Measurements from ENCODE around the gene NOCT.
"Not testable (repeated sequence)": the region's sequence is repeated elsewhere in the genome, so short reads cannot be mapped to it uniquely, and the experiment has no call there.

Gene NOCT

GRCh38 chr4:139022835-139023234 is 7.3 kb downstream of the NOCT start:
- POLR2A ChIA-PET, result no interaction called here
- no peak for TF ChIP-seq CTCF (IDR thresholded peaks at IDR 0.05; ENCODE audit: insufficient read depth, low read length, missing control alignments)
- H3K4me3 ChIP-seq (ENCODE audit: low read depth, low read length), result no peak overlapping the region
- CTCF ChIA-PET, result interaction anchor here (5.1 kb wide), 1 partner anchor 7 kb away, joined by 93 read pairs; no protein-coding TSS in a partner anchor
- DNase-seq (ENCODE audit: low read depth, low spot score), result no peak

GRCh38 chr4:139024686-139025085 is 9.1 kb downstream of the NOCT start:
- no peak for TF ChIP-seq CTCF (IDR thresholded peaks at IDR 0.05; ENCODE audit: insufficient read depth, low read length, missing control alignments)
- POLR2A ChIA-PET, result no interaction called here
- no peak overlapping the region for H3K4me3 ChIP-seq (ENCODE audit: low read depth, low read length)
- CTCF ChIA-PET, result no interaction called here
- DNase-seq (ENCODE audit: low read depth, low spot score), result no peak

GRCh38 chr4:139025841-139026240 is 10.3 kb downstream of the NOCT start:
- TF ChIP-seq CTCF (IDR thresholded peaks at IDR 0.05; ENCODE audit: insufficient read depth, low read length, missing control alignments), result no peak
- DNase-seq (ENCODE audit: low read depth, low spot score), result no peak
- ChIA-PET CTCF (no interaction called here), POLR2A (interaction anchor here (0.9 kb wide), 1 partner anchor 11 kb away, joined by 3 read pairs; the partner anchor contains the start of gene NOCT)
- no peak overlapping the region for H3K4me3 ChIP-seq (ENCODE audit: low read depth, low read length)

GRCh38 chr4:139027776-139028175 is 12.2 kb downstream of the NOCT start:
- TF ChIP-seq CTCF (IDR thresholded peaks at IDR 0.05; ENCODE audit: insufficient read depth, low read length, missing control alignments), result no peak
- H3K4me3 ChIP-seq (ENCODE audit: low read depth, low read length), result no peak overlapping the region
- CTCF ChIA-PET, result interaction anchor here (0.7 to 7.0 kb wide), 7 partner anchors 8 to 358 kb away, joined by 3 to 124 read pairs (median 3); no protein-coding TSS in a partner anchor
- DNase-seq (ENCODE audit: low read depth, low spot score), result no peak
- POLR2A ChIA-PET, result interaction anchor here (0.6 kb wide), 1 partner anchor 250 kb away, joined by 3 read pairs; no protein-coding TSS in a partner anchor

GRCh38 chr4:139028191-139028661 is 12.6 kb downstream of the NOCT start:
- no peak for DNase-seq (ENCODE audit: low read depth, low spot score)

GRCh38 chr4:139029866-139030363 is 14.3 kb downstream of the NOCT start:
- H3K4me3 ChIP-seq (ENCODE audit: low read depth, low read length); DNase-seq (ENCODE audit: low read depth, low spot score): not testable (repeated sequence)
- ChIA-PET CTCF (interaction anchor here (0.5 to 7.0 kb wide), 46 partner anchors 10 to 610 kb away, joined by 3 to 124 read pairs (median 4); partner anchors contain the start of genes ELF2, NAA15 and NDUFC1), POLR2A (interaction anchor here (1.4 to 1.6 kb wide), 2 partner anchors 53 to 54 kb away, joined by 4 to 5 read pairs; no protein-coding TSS in a partner anchor)

More at GRCh38 chr4:139028191-139028661, 12.6 kb downstream of the NOCT start:
- CTCF ChIA-PET, result interaction anchor here (0.7 to 7.0 kb wide), 8 partner anchors 8 to 268 kb away, joined by 3 to 124 read pairs (median 5); no protein-coding TSS in a partner anchor
- H3K4me3 ChIP-seq (ENCODE audit: low read depth, low read length), result no peak overlapping the region
- POLR2A ChIA-PET, result interaction anchor here (0.6 kb wide), 1 partner anchor 250 kb away, joined by 3 read pairs; no protein-coding TSS in a partner anchor
- no peak for TF ChIP-seq CTCF (IDR thresholded peaks at IDR 0.05; ENCODE audit: insufficient read depth, low read length, missing control alignments)

Measured in AG04449 (cell line).